Measurements from ENCODE around the gene KAZN.

DNA sequence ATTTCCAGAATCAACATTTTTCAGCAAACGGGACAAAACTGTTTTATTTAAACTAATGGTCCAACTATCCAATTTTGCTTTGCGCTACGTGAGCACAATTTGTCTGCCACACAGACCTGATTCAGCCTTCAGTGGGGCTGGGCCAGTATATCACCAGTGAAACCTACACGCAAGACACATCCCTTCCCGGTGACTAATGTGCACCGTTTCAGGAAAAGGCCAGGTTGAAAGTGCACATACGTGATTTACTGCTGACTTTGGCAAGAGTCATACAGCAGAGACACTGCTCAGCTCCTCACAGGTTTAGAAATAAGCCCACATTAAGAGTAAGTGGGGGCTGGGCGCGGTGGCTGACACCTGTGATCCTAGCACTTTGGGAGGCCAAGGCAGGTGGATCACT lies 550.0 kb downstream of the KAZN start:
- TF ChIP-seq, protein P1, sequence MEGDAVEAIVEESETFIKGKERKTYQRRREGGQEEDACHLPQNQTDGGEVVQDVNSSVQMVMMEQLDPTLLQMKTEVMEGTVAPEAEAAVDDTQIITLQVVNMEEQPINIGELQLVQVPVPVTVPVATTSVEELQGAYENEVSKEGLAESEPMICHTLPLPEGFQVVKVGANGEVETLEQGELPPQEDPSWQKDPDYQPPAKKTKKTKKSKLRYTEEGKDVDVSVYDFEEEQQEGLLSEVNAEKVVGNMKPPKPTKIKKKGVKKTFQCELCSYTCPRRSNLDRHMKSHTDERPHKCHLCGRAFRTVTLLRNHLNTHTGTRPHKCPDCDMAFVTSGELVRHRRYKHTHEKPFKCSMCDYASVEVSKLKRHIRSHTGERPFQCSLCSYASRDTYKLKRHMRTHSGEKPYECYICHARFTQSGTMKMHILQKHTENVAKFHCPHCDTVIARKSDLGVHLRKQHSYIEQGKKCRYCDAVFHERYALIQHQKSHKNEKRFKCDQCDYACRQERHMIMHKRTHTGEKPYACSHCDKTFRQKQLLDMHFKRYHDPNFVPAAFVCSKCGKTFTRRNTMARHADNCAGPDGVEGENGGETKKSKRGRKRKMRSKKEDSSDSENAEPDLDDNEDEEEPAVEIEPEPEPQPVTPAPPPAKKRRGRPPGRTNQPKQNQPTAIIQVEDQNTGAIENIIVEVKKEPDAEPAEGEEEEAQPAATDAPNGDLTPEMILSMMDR (IDR thresholded peaks at IDR 0.05), result no peak
- no peak for TF ChIP-seq POLR2A (IDR thresholded peaks at IDR 0.05)

Measured in testis (tissue), 2 donors.